H1 (cell line): ENCODE measurements around the gene ATXN2.

ENCODE experiments used
- ASH2L ChIP-seq: fragments of 200-600, 300-600 bp; sonication (generic); IDR thresholded peaks from one replicate; pipeline ENCODE4 v1.7.1; 2017; ENCODE audit warnings: low read length
- BACH1 ChIP-seq: IDR thresholded peaks from 2 replicates; pipeline ENCODE4 v1.6.1; 2012; ENCODE audit warnings: low read length, improper control_type of control experiment
- EP300 ChIP-seq, 2 experiments: IDR thresholded peaks; 1 replicate in 1 of 2; 2 replicates in 1 of 2; pipeline ENCODE4 v1.6.1; 2011 to 2012; ENCODE audit warnings: low read depth in 2 of 2, low read length in 2 of 2, mild to moderate bottlenecking in 2 of 2, borderline replicate concordance in 1 of 2, inconsistent platforms in 1 of 2, moderate library complexity in 1 of 2
- EZH2 ChIP-seq: fragments of 200-600 bp; sonication (generic); IDR thresholded peaks from 2 replicates; pipeline ENCODE4 v1.7.1; 2012; ENCODE audit warnings: low read depth, mild to moderate bottlenecking, moderate library complexity, low read length, inconsistent platforms; ENCODE audit not compliant: severe bottlenecking
- HDAC2 ChIP-seq, 2 experiments: fragments of 300-600 bp in 1 of 2; sonication (generic) in 1 of 2; IDR thresholded peaks; 2 replicates each; pipeline ENCODE4 v1.6.1; 2011 to 2012; ENCODE audit warnings: low read depth in 2 of 2, low read length in 2 of 2, mild to moderate bottlenecking in 2 of 2, moderate library complexity in 2 of 2, borderline replicate concordance in 1 of 2, inconsistent platforms in 1 of 2
- POLR2AphosphoS5 ChIP-seq: IDR thresholded peaks from 2 replicates; pipeline ENCODE4 v1.6.1; 2011; ENCODE audit warnings: low read depth, low read length
- RAD21 ChIP-seq, 2 experiments: IDR thresholded peaks in 1 of 2; conservative IDR thresholded peaks in 1 of 2; 2 replicates each; pipeline ENCODE4 v1.6.1; 2011; ENCODE audit warnings: low read depth in 2 of 2, low read length in 2 of 2, improper control_type of control experiment in 1 of 2, inconsistent platforms in 1 of 2, mild to moderate bottlenecking in 1 of 2, moderate library complexity in 1 of 2
- RFX5 ChIP-seq: IDR thresholded peaks from 2 replicates; pipeline ENCODE4 v1.6.1; 2011; ENCODE audit warnings: low read depth, low read length, improper control_type of control experiment, borderline replicate concordance
- SIN3A ChIP-seq, 2 experiments: IDR thresholded peaks in 1 of 2; conservative IDR thresholded peaks in 1 of 2; 2 replicates each; pipeline ENCODE4 v1.6.1; 2011 to 2012; ENCODE audit warnings: low read length in 2 of 2, improper control_type of control experiment in 1 of 2, low read depth in 1 of 2, mild to moderate bottlenecking in 1 of 2
- SP1 ChIP-seq: IDR thresholded peaks from 2 replicates; pipeline ENCODE4 v1.6.1; 2011; ENCODE audit warnings: low read depth, low read length
- ZNF274 ChIP-seq: IDR thresholded peaks from 2 replicates; pipeline ENCODE4 v1.7.0; 2012; ENCODE audit warnings: low read length, borderline replicate concordance; ENCODE audit errors: extremely low read depth
- TF ChIP-seq, protein P1 (sequence below), 3 experiments: IDR thresholded peaks; 1 replicate in 2 of 3; 2 replicates in 1 of 3; pipeline versions ENCODE4 v1.5.1 to v1.6.1; 2011; ENCODE audit warnings: low read length in 3 of 3, mild to moderate bottlenecking in 3 of 3, inconsistent platforms in 2 of 3, low read depth in 1 of 3, moderate library complexity in 1 of 3; ENCODE audit not compliant: insufficient read depth in 1 of 3; ENCODE audit errors: control extremely low read depth in 1 of 3
- TF ChIP-seq, protein P2 (sequence below): IDR thresholded peaks from 2 replicates; pipeline ENCODE4 v1.6.1; 2012; ENCODE audit warnings: inconsistent platforms
- TF ChIP-seq, protein P3 (sequence below): IDR thresholded peaks from 2 replicates; pipeline ENCODE4 v1.6.1; 2011; ENCODE audit warnings: low read length, improper control_type of control experiment

DNA sequence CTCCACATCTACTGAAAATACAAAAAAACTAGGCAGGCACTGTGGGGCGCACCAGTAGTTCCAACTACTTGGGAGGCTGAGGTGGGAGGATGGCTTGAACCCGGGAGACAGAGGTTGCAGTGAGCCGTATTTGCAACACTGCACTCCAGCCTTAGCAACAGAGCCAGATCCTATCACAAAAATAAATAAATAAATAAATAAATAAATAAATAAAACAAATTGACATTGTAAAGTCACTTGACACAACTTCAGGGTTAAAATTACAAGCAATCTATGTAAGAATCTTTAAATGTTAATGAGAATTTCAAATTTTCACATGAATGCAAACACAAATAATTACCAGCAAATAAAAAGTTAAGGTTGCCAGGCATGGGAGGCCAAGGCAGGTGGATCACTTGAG lies 11.1 kb downstream of the ATXN2 start:
- TF ChIP-seq HDAC2 (IDR thresholded peaks at IDR 0.05; ENCODE audit: borderline replicate concordance in 1 of 2, low read depth in 2 of 2, low read length in 2 of 2) (no peak), EZH2 (no peak), RAD21 (IDR thresholded peaks at IDR 0.05 in 1 of 2, conservative IDR thresholded peaks at IDR 0.05 in 1 of 2; ENCODE audit: low read depth in 2 of 2, low read length in 2 of 2) (no peak), RFX5 (no peak), EP300 (IDR thresholded peaks at IDR 0.05; ENCODE audit: borderline replicate concordance in 1 of 2, low read depth in 2 of 2, low read length in 2 of 2) (no peak), BACH1 (no peak), SP1 (no peak), POLR2AphosphoS5 (no peak), ASH2L (no peak), ZNF274 (no peak), SIN3A (conservative IDR thresholded peaks at IDR 0.05 in 1 of 2, IDR thresholded peaks at IDR 0.05 in 1 of 2; ENCODE audit: low read depth in 1 of 2, low read length in 2 of 2) (no peak)
- TF ChIP-seq, protein P1, sequence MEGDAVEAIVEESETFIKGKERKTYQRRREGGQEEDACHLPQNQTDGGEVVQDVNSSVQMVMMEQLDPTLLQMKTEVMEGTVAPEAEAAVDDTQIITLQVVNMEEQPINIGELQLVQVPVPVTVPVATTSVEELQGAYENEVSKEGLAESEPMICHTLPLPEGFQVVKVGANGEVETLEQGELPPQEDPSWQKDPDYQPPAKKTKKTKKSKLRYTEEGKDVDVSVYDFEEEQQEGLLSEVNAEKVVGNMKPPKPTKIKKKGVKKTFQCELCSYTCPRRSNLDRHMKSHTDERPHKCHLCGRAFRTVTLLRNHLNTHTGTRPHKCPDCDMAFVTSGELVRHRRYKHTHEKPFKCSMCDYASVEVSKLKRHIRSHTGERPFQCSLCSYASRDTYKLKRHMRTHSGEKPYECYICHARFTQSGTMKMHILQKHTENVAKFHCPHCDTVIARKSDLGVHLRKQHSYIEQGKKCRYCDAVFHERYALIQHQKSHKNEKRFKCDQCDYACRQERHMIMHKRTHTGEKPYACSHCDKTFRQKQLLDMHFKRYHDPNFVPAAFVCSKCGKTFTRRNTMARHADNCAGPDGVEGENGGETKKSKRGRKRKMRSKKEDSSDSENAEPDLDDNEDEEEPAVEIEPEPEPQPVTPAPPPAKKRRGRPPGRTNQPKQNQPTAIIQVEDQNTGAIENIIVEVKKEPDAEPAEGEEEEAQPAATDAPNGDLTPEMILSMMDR (IDR thresholded peaks at IDR 0.05; ENCODE audit: control extremely low read depth in 1 of 3, insufficient read depth in 1 of 3, low read depth in 1 of 3, low read length in 3 of 3), result no peak
- TF ChIP-seq, protein P2, sequence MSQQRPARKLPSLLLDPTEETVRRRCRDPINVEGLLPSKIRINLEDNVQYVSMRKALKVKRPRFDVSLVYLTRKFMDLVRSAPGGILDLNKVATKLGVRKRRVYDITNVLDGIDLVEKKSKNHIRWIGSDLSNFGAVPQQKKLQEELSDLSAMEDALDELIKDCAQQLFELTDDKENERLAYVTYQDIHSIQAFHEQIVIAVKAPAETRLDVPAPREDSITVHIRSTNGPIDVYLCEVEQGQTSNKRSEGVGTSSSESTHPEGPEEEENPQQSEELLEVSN, result no peak
- TF ChIP-seq, protein P3, sequence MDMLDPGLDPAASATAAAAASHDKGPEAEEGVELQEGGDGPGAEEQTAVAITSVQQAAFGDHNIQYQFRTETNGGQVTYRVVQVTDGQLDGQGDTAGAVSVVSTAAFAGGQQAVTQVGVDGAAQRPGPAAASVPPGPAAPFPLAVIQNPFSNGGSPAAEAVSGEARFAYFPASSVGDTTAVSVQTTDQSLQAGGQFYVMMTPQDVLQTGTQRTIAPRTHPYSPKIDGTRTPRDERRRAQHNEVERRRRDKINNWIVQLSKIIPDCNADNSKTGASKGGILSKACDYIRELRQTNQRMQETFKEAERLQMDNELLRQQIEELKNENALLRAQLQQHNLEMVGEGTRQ, result no peak
